Endodermal cell (in vitro differentiated cells): Measurements from ENCODE around the gene PDE6A. TPM values are rescaled to one million over a fixed set of nuclear protein-coding genes. Genes with fewer than 3 reads are reported as not detected.
A peak's percentile ranks its signal among the peaks of the same experiment; 100 is the strongest.

Experiments used
- DNase-seq: peaks from one replicate; pipeline ENCODE4 v3.0.0-alpha.2; 2017
- H3K27ac ChIP-seq: 2 replicates; pipeline ENCODE4 v1.5.1; 2013; ENCODE audit warnings: mild to moderate bottlenecking, low read depth, low read length, moderate library complexity
- H3K27me3 ChIP-seq: 2 replicates; pipeline ENCODE4 v1.6.1; 2013; ENCODE audit warnings: mild to moderate bottlenecking, low read length, moderate library complexity; ENCODE audit not compliant: insufficient read depth, control insufficient read depth, poor library complexity, severe bottlenecking
- H3K36me3 ChIP-seq: 2 replicates; pipeline ENCODE4 v1.7.0; 2013; ENCODE audit warnings: mild to moderate bottlenecking, low read length, moderate library complexity; ENCODE audit not compliant: control insufficient read depth, insufficient read depth
- H3K4me1 ChIP-seq: one replicate; pipeline ENCODE4 v1.7.0; 2013; ENCODE audit warnings: low read length; ENCODE audit not compliant: control insufficient read depth, insufficient read depth
- H3K4me3 ChIP-seq: 2 replicates; pipeline ENCODE4 v1.5.1; 2013; ENCODE audit warnings: mild to moderate bottlenecking, low read length, moderate library complexity
- H3K9ac ChIP-seq: 2 replicates; pipeline ENCODE4 v1.6.1; 2013; ENCODE audit warnings: mild to moderate bottlenecking, low read length, moderate library complexity; ENCODE audit not compliant: poor library complexity, severe bottlenecking; ENCODE audit errors: extremely low read depth
- H3K9me3 ChIP-seq: 2 replicates; pipeline ENCODE4 v1.6.1; 2013; ENCODE audit warnings: mild to moderate bottlenecking, low read length, moderate library complexity; ENCODE audit not compliant: control insufficient read depth
- H3K27ac Mint-ChIP-seq: 2 replicates; pipeline ENCODE4 v1.8.0; 2020; ENCODE audit warnings: mixed read lengths
- H3K27me3 Mint-ChIP-seq: 2 replicates; pipeline ENCODE4 v1.8.0; 2021; ENCODE audit warnings: mild to moderate bottlenecking, mixed read lengths; ENCODE audit not compliant: insufficient read depth
- H3K36me3 Mint-ChIP-seq: 2 replicates; pipeline ENCODE4 v1.8.0; 2020; ENCODE audit warnings: low read depth, mixed read lengths
- H3K4me1 Mint-ChIP-seq: 2 replicates; pipeline ENCODE4 v1.8.0; 2020; ENCODE audit warnings: mixed read lengths
- H3K4me3 Mint-ChIP-seq: 2 replicates; pipeline ENCODE4 v1.8.0; 2020; ENCODE audit warnings: mild to moderate bottlenecking, moderate library complexity, mixed read lengths
- H3K9me3 Mint-ChIP-seq: 2 replicates; pipeline ENCODE4 v1.8.0; 2020; ENCODE audit warnings: mild to moderate bottlenecking, mixed read lengths
- CTCF ChIP-seq: fragments of 200-600 bp; sonication (generic); conservative IDR thresholded peaks from 2 replicates; pipeline ENCODE4 v1.5.0; 2021; ENCODE audit warnings: antibody characterized with exemption, mild to moderate bottlenecking
- WGBS, 2 experiments: methylation state at CpG; one replicate each; pipeline versions ENCODE4 v1.1.5 to v1.1.7; 2013; ENCODE audit warnings: missing lambda C conversion rate in 2 of 2, mixed read lengths in 1 of 2; ENCODE audit not compliant: insufficient coverage in 1 of 2, insufficient read length in 1 of 2; 5-methylcytosine and 5-hydroxymethylcytosine counted together
- total RNA-seq, 2 donors: library from RNA; stranded (reverse); fragmentation: NEBNext Ultra II Directional in 1 of 2; extraction: Animal tissue kit (Norgen Biotek cat#: 25700) in 1 of 2; gene quantifications; 2 replicates in 1 of 2; 3 replicates in 1 of 2; pipeline ENCODE4 v1.2.1, GENCODE V29; 2021

PDE6A gene
- total RNA-seq, 2 donors from 2014 or later = 0.07 TPM; not detected in 1

GRCh38 chr5:149936044-149936699 is 8.4 kb downstream of the PDE6A start:
- TF ChIP-seq CTCF = no peak
- Mint-ChIP-seq H3K4me3 (no peak overlapping the region), H3K36me3 (no peaks in the 10 kb centered on the region), H3K27me3 (peaks cover 6% of the 10 kb centered on the region), H3K4me1 (peaks cover 23% of the 10 kb centered on the region), H3K9me3 (no peaks in the 10 kb centered on the region), H3K27ac (no peak overlapping the region)
- Histone ChIP-seq H3K36me3 (no peaks in the 10 kb centered on the region), H3K9ac (no peak overlapping the region), H3K27me3 (no peaks in the 10 kb centered on the region), H3K27ac (no peak overlapping the region), H3K4me3 (no peak overlapping the region), H3K4me1 (peaks cover 12% of the 10 kb centered on the region), H3K9me3 (no peaks in the 10 kb centered on the region)
- DNase-seq = no peak
- 87 to 93% methylated on average over 1 of the region's 1 CpG for WGBS, 2 experiments

- WGBS, 2 experiments = 90 to 92% methylated on average over 5 to 8 of the region's 8 CpGs
- H3K4me1 ChIP-seq = peaks cover 8% of the 10 kb centered on the region
- no peak for TF ChIP-seq CTCF
Observed at GRCh38 chr5:149935431-149935901, 9.1 kb downstream of the PDE6A start.

GRCh38 chr5:149932445-149933350 is 11.9 kb downstream of the PDE6A start:
- Histone ChIP-seq H3K9ac (no peak overlapping the region), H3K27ac (no peak overlapping the region), H3K27me3 (no peaks in the 10 kb centered on the region), H3K4me3 (no peak overlapping the region), H3K4me1 (no peaks in the 10 kb centered on the region), H3K9me3 (no peaks in the 10 kb centered on the region), H3K36me3 (no peaks in the 10 kb centered on the region)
- H3K9me3 Mint-ChIP-seq = no peaks in the 10 kb centered on the region
- 84 to 92% methylated on average over 22 to 25 of the region's 25 CpGs for WGBS, 2 experiments
- no peaks in the 10 kb centered on the region for H3K4me1 Mint-ChIP-seq
- no peak overlapping the region for H3K4me3 Mint-ChIP-seq
- no peaks in the 10 kb centered on the region for H3K36me3 Mint-ChIP-seq
- peak; percentile 84 for DNase-seq
- peak; percentile 80 for TF ChIP-seq CTCF
- no peak overlapping the region for H3K27ac Mint-ChIP-seq
- peaks cover 6% of the 10 kb centered on the region for H3K27me3 Mint-ChIP-seq

More at GRCh38 chr5:149935431-149935901, 9.1 kb downstream of the PDE6A start:
- H3K27me3 ChIP-seq = no peaks in the 10 kb centered on the region
- no peak overlapping the region for H3K4me3 ChIP-seq
- Mint-ChIP-seq H3K27ac (no peak overlapping the region), H3K4me3 (no peak overlapping the region), H3K4me1 (peaks cover 17% of the 10 kb centered on the region), H3K9me3 (no peaks in the 10 kb centered on the region), H3K36me3 (no peaks in the 10 kb centered on the region), H3K27me3 (peaks cover 6% of the 10 kb centered on the region)
- no peak overlapping the region for H3K9ac ChIP-seq
- H3K27ac ChIP-seq = no peak overlapping the region
- no peak for DNase-seq
- H3K9me3 ChIP-seq = no peaks in the 10 kb centered on the region
- H3K36me3 ChIP-seq = no peaks in the 10 kb centered on the region
